H1 (cell line): ENCODE measurements around the gene PLEKHG4. TPM values are rescaled to one million over a fixed set of nuclear protein-coding genes. Genes with fewer than 3 reads are reported as not detected.

Source experiments
- CTCF ChIA-PET: fragments of 300-600 bp; sonication (Branson Sonifier 250); formaldehyde crosslinking; loops from one replicate; lab custom pipeline; 2021; ENCODE audit not compliant: partially characterized antibody; lab: Charles Lee
- POLR2A ChIA-PET: fragments of 300-600 bp; sonication (Branson Sonifier 250); formaldehyde crosslinking; loops from one replicate; lab custom pipeline; 2021; ENCODE audit warnings: inconsistent platforms; ENCODE audit not compliant: partially characterized antibody; lab: Charles Lee
- DNase-seq, 2 experiments: peaks; one replicate each; pipeline versions ENCODE4 v3.0.0 to v3.0.0-alpha.2; 2010 to 2022; ENCODE audit warnings: low spot score in 2 of 2, low read depth in 1 of 2, mixed read lengths in 1 of 2
- FAIRE-seq: peaks from 2 replicates; lab custom pipeline; 2011; peaks lifted over from hg19 to GRCh38; lab: Jason Lieb, UNC
- H2AFZ ChIP-seq: 2 replicates; pipeline ENCODE4 v1.8.1; 2012; ENCODE audit warnings: low read length, inconsistent platforms
- H2AK5ac ChIP-seq: 2 replicates; pipeline ENCODE4 v1.6.1; 2013; ENCODE audit warnings: low read depth, low read length
- H2BK120ac ChIP-seq: replicated peaks from 2 replicates; pipeline ENCODE3; 2013; ENCODE audit warnings: low read depth, low read length, inconsistent platforms
- H2BK12ac ChIP-seq: 2 replicates; pipeline ENCODE4 v1.6.1; 2013; ENCODE audit warnings: low read depth, low read length
- H2BK15ac ChIP-seq: 2 replicates; pipeline ENCODE4 v1.6.1; 2013; ENCODE audit warnings: low read length
- H2BK20ac ChIP-seq: 2 replicates; pipeline ENCODE4 v1.6.1; 2013; ENCODE audit warnings: low read length
- H2BK5ac ChIP-seq: 2 replicates; pipeline ENCODE4 v1.6.1; 2013; ENCODE audit warnings: low read depth, low read length
- H3K14ac ChIP-seq: 2 replicates; pipeline ENCODE4 v1.6.1; 2013; ENCODE audit warnings: inconsistent platforms; ENCODE audit not compliant: insufficient read length
- H3K18ac ChIP-seq: 2 replicates; pipeline ENCODE4 v1.6.1; 2013; ENCODE audit warnings: low read length; ENCODE audit errors: extremely low read depth
- H3K23ac ChIP-seq: 2 replicates; pipeline ENCODE4 v1.6.1; 2013; ENCODE audit warnings: inconsistent platforms; ENCODE audit not compliant: insufficient read length
- H3K23me2 ChIP-seq: 2 replicates; pipeline ENCODE4 v1.6.1; 2013; ENCODE audit warnings: low read depth, low read length
- H3K27ac ChIP-seq: 2 replicates; pipeline ENCODE4 v1.6.1; 2011; ENCODE audit warnings: low read depth, low read length, inconsistent platforms
- H3K27me3 ChIP-seq, 4 experiments: replicated peaks in 1 of 4; 1 replicate in 1 of 4; 2 replicates in 3 of 4; pipeline versions ENCODE4 v1.6.1 to v1.8.1; 2011 to 2013; ENCODE audit warnings: low read length in 3 of 4, mild to moderate bottlenecking in 3 of 4, inconsistent platforms in 2 of 4, mixed read lengths in 2 of 4, moderate library complexity in 1 of 4; ENCODE audit not compliant: control insufficient read depth in 3 of 4, insufficient read depth in 3 of 4; ENCODE audit errors: extremely low read depth in 1 of 4
- H3K36me3 ChIP-seq, 4 experiments: 2 replicates each; pipeline versions ENCODE4 v1.6.1 to v1.8.1; 2011 to 2013; ENCODE audit warnings: mild to moderate bottlenecking in 4 of 4, low read length in 3 of 4, moderate library complexity in 2 of 4, control low read depth in 1 of 4, inconsistent platforms in 1 of 4; ENCODE audit not compliant: insufficient read depth in 4 of 4, control insufficient read depth in 2 of 4
- H3K4ac ChIP-seq: replicated peaks from 2 replicates; pipeline ENCODE3; 2013; ENCODE audit warnings: low read length, low read depth, mixed read lengths, inconsistent platforms; ENCODE audit not compliant: insufficient read length
- H3K4me1 ChIP-seq, 4 experiments: replicated peaks in 1 of 4; 1 replicate in 1 of 4; 2 replicates in 3 of 4; pipeline versions ENCODE4 v1.6.1 to v1.8.1; 2011 to 2013; ENCODE audit warnings: low read length in 3 of 4, inconsistent platforms in 2 of 4, mixed read lengths in 1 of 4; ENCODE audit not compliant: insufficient read depth in 4 of 4, control insufficient read depth in 3 of 4
- H3K4me2 ChIP-seq, 2 experiments: 2 replicates each; pipeline versions ENCODE4 v1.6.1 to v1.8.1; 2011 to 2013; ENCODE audit warnings: low read depth in 2 of 2, low read length in 2 of 2, control low read depth in 1 of 2, inconsistent platforms in 1 of 2, mild to moderate bottlenecking in 1 of 2; ENCODE audit not compliant: insufficient read depth in 1 of 2
- H3K4me3 ChIP-seq, 4 experiments: fragments of 200-600, 300-600 bp in 1 of 4; sonication (generic), shearing (Covaris generic), sonication (Bioruptor Twin) in 1 of 4; 2 replicates each; pipeline versions ENCODE4 v1.5.1 to v1.8.1; 2011 to 2016; ENCODE audit warnings: low read length in 4 of 4, low read depth in 3 of 4, control low read depth in 2 of 4, inconsistent platforms in 2 of 4, mild to moderate bottlenecking in 2 of 4, mixed read lengths in 1 of 4, moderate library complexity in 1 of 4; ENCODE audit not compliant: insufficient read depth in 2 of 4; ENCODE audit errors: extremely low read depth in 1 of 4
- H3K56ac ChIP-seq: replicated peaks from 2 replicates; pipeline ENCODE3; 2013; ENCODE audit warnings: low read depth, mild to moderate bottlenecking, mixed read lengths, low read length, inconsistent platforms; ENCODE audit not compliant: insufficient read length
- H3K79me1 ChIP-seq: 2 replicates; pipeline ENCODE4 v1.6.1; 2013; ENCODE audit warnings: low read depth, low read length, control low read depth
- H3K79me2 ChIP-seq, 2 experiments: 2 replicates each; pipeline versions ENCODE4 v1.6.1 to v1.8.1; 2012 to 2013; ENCODE audit warnings: low read length in 2 of 2, mild to moderate bottlenecking in 2 of 2, inconsistent platforms in 1 of 2; ENCODE audit not compliant: insufficient read depth in 2 of 2, control insufficient read depth in 1 of 2
- H3K9ac ChIP-seq, 4 experiments: replicated peaks in 1 of 4; 1 replicate in 1 of 4; 2 replicates in 3 of 4; pipeline versions ENCODE4 v1.6.1 to v1.8.1; 2011 to 2013; ENCODE audit warnings: low read depth in 3 of 4, low read length in 3 of 4, control low read depth in 2 of 4, mild to moderate bottlenecking in 2 of 4, moderate library complexity in 2 of 4, inconsistent platforms in 1 of 4; ENCODE audit errors: extremely low read depth in 1 of 4
- H3K9me3 ChIP-seq, 2 experiments: 2 replicates each; pipeline versions ENCODE4 v1.6.1 to v1.8.1; 2012 to 2013; ENCODE audit warnings: mild to moderate bottlenecking in 2 of 2, moderate library complexity in 2 of 2, control low read depth in 1 of 2, inconsistent platforms in 1 of 2, low read depth in 1 of 2, low read length in 1 of 2, mixed read lengths in 1 of 2; ENCODE audit not compliant: insufficient read depth in 2 of 2
- H4K20me1 ChIP-seq, 2 experiments: replicated peaks in 1 of 2; 2 replicates each; pipeline versions ENCODE3 to v1.8.1; 2011 to 2013; ENCODE audit warnings: inconsistent platforms in 2 of 2, low read length in 2 of 2, mild to moderate bottlenecking in 1 of 2; ENCODE audit not compliant: insufficient read depth in 2 of 2, control insufficient read depth in 1 of 2
- H4K5ac ChIP-seq: 2 replicates; pipeline ENCODE4 v1.6.1; 2013; ENCODE audit warnings: low read length, low read depth, mixed read lengths, inconsistent platforms; ENCODE audit not compliant: insufficient read length
- H4K8ac ChIP-seq: 2 replicates; pipeline ENCODE4 v1.8.0; 2013; ENCODE audit warnings: mild to moderate bottlenecking, moderate library complexity, low read length, inconsistent platforms; ENCODE audit not compliant: insufficient read depth; ENCODE audit errors: extremely low read depth
- H4K91ac ChIP-seq: replicated peaks from 2 replicates; pipeline ENCODE3; 2013; ENCODE audit warnings: low read length, mixed read lengths, inconsistent platforms; ENCODE audit not compliant: insufficient read length
- ASH2L ChIP-seq: fragments of 200-600, 300-600 bp; sonication (generic); IDR thresholded peaks from one replicate; pipeline ENCODE4 v1.7.1; 2017; ENCODE audit warnings: low read length
- CBX8 ChIP-seq: fragments of 300-800, 300-1000 bp; sonication (generic); IDR thresholded peaks from 2 replicates; pipeline ENCODE4 v1.7.1; 2016; ENCODE audit warnings: low read depth, low read length, borderline replicate concordance
- CREB1 ChIP-seq: IDR thresholded peaks from 2 replicates; pipeline ENCODE4 v1.6.1; 2012; ENCODE audit warnings: inconsistent platforms
- EGR1 ChIP-seq: IDR thresholded peaks from 2 replicates; pipeline ENCODE4 v1.6.1; 2011; ENCODE audit warnings: low read depth, low read length, borderline replicate concordance
- EZH2 ChIP-seq: fragments of 200-600 bp; sonication (generic); IDR thresholded peaks from 2 replicates; pipeline ENCODE4 v1.7.1; 2012; ENCODE audit warnings: low read depth, mild to moderate bottlenecking, moderate library complexity, low read length, inconsistent platforms; ENCODE audit not compliant: severe bottlenecking
- HDAC2 ChIP-seq, 2 experiments: fragments of 300-600 bp in 1 of 2; sonication (generic) in 1 of 2; IDR thresholded peaks; 2 replicates each; pipeline ENCODE4 v1.6.1; 2011 to 2012; ENCODE audit warnings: low read depth in 2 of 2, low read length in 2 of 2, mild to moderate bottlenecking in 2 of 2, moderate library complexity in 2 of 2, borderline replicate concordance in 1 of 2, inconsistent platforms in 1 of 2
- JUN ChIP-seq: IDR thresholded peaks from 2 replicates; pipeline ENCODE4 v1.6.1; 2011; ENCODE audit warnings: low read depth, mild to moderate bottlenecking, improper control_type of control experiment, low read length
- KDM1A ChIP-seq: fragments of 200-600, 300-600 bp; sonication (generic); IDR thresholded peaks from 2 replicates; pipeline ENCODE4 v1.7.1; 2016; ENCODE audit warnings: mild to moderate bottlenecking, low read length, borderline replicate concordance
- RFX5 ChIP-seq: IDR thresholded peaks from 2 replicates; pipeline ENCODE4 v1.6.1; 2011; ENCODE audit warnings: low read depth, low read length, improper control_type of control experiment, borderline replicate concordance
- SIX5 ChIP-seq: IDR thresholded peaks from 2 replicates; pipeline ENCODE4 v1.6.1; 2011; ENCODE audit warnings: mild to moderate bottlenecking, low read depth, low read length
- TAF7 ChIP-seq: optimal IDR thresholded peaks from 2 replicates; pipeline ENCODE3; 2011; ENCODE audit warnings: low read depth, mild to moderate bottlenecking, inconsistent platforms, low read length, moderate library complexity, borderline replicate concordance
- TEAD4 ChIP-seq: IDR thresholded peaks from 2 replicates; pipeline ENCODE4 v1.6.1; 2012; ENCODE audit warnings: low read depth, low read length, inconsistent platforms, mixed read lengths
- WGBS, 2 experiments: shearing (Covaris generic) in 1 of 2; methylation state at CpG; one replicate each; pipeline versions ENCODE4 v1.1.6 to v1.1.7; 2013 to 2015; ENCODE audit warnings: low lambda C conversion rate in 2 of 2, mixed read lengths in 2 of 2, inconsistent platforms in 1 of 2, low coverage in 1 of 2, missing lambda C conversion rate in 1 of 2; ENCODE audit not compliant: insufficient replicate concordance in 2 of 2, insufficient coverage in 1 of 2, insufficient read length in 1 of 2; ENCODE audit errors: extremely low coverage in 1 of 2, missing lambda C conversion rate in 1 of 2; 5-methylcytosine and 5-hydroxymethylcytosine counted together
- polyA plus RNA-seq, 7 experiments: library from polyadenylated mRNA; depleted of rRNA in 3 of 7; stranded (reverse) in 5 of 7; unstranded in 2 of 7; fragments of >200 nt in 5 of 7; fragments of 200-250 nt in 2 of 7; gene quantifications; 1 replicate in 5 of 7; 2 replicates in 1 of 7; 4 replicates in 1 of 7; pipeline versions ENCODE4 v1.2.1 to v1.2.3, GENCODE V29; 2011 to 2013; ENCODE audit warnings: missing spikeins in 2 of 7, mixed read lengths in 2 of 7
- total RNA-seq: library from RNA; stranded (reverse); fragmentation: NEBNext Ultra II Directional; extraction: Animal tissue kit (Norgen Biotek cat#: 25700); gene quantifications from 2 replicates; pipeline ENCODE4 v1.2.1, GENCODE V29; 2021

The PLEKHG4 gene
- total and polyA plus RNA-seq, 2 of the 8 experiments (the other 6 are each of a cell fraction or from before 2014, with no cell fraction given): 7.7 to 11.1 TPM

DNA sequence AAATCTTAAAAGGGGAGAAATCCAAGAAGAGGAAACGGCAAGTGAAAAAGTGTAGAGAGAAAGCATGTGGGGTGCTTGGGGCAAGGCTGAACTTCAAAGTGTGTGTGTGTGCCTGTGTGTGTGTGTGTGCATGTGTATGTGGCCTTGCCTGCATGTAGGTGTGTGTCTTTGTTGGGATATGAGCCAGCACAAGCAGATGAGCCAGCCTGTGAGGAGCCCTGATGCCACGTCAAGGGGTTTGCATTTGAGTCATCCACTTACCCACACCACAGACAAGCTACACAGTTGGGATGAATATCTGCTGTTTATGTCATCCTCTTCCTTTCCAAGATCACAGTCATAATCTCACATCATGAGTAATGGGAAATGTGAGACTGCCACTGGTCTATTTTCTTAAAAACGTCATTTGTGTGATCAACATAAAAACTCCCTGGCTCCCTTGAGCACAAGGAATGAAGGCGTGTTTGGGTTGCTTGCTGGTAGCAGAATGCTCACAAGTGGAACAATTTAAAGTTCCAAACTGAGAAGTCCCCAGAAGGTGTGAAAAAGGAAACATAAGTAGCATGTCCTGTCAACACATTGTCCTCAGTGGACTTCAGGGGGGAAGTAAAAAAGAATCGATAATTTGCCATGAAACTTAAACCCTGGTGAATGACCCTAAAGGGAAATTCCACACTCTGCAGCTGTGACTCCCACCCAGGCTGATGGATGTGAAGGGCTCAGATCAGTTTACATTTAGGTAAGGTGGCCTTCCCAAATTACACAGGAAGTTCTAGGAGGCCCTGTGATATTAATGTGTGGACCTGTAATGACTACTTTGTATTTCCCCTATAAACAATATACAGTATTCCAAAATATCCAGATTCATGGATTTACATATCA lies 32.5 kb downstream of the PLEKHG4 start:
- Histone ChIP-seq H3K14ac (no peak overlapping the region), H3K18ac (no peak overlapping the region), H4K20me1 (no peaks in the 10 kb centered on the region), H2BK12ac (no peak overlapping the region), H3K4me2 (no peak overlapping the region), H3K23ac (no peak overlapping the region), H3K4ac (no peak overlapping the region), H3K56ac (no peak overlapping the region), H3K9ac (no peak overlapping the region), H2BK20ac (no peak overlapping the region), H2AK5ac (no peak overlapping the region), H2AFZ (no peak overlapping the region), H3K27me3 (no peaks in the 10 kb centered on the region), H4K8ac (no peak overlapping the region; the same call in 1 of the 2 replicates), H3K9me3 (no peaks in the 10 kb centered on the region), H3K4me3 (no peak overlapping the region), H3K23me2 (no peaks in the 10 kb centered on the region; the same call in 1 of the 2 replicates), H4K5ac (no peak overlapping the region), H2BK15ac (no peak overlapping the region), H3K79me2 (no peaks in the 10 kb centered on the region), H3K79me1 (no peaks in the 10 kb centered on the region), H2BK120ac (no peak overlapping the region), H2BK5ac (no peak overlapping the region), H3K4me1 (no peaks in the 10 kb centered on the region), H3K36me3 (no peaks in the 10 kb centered on the region), H3K27ac (no peak overlapping the region), H4K91ac (no peak overlapping the region)
- POLR2A ChIA-PET: no interaction called here
- CTCF ChIA-PET: interaction anchor here (0.6 to 2.0 kb wide), 9 partner anchors 10 to 352 kb away, joined by 3 to 8 read pairs (median 4); partner anchors contain the start of gene TPPP3
- DNase-seq: no peak
- FAIRE-seq: no peak
- TF ChIP-seq HDAC2 (IDR thresholded peaks at IDR 0.05; ENCODE audit: borderline replicate concordance in 1 of 2, low read depth in 2 of 2, low read length in 2 of 2): no peak
- TF ChIP-seq EZH2: no peak
- no peak for TF ChIP-seq RFX5
- no peak for TF ChIP-seq JUN
- TF ChIP-seq KDM1A: no peak
- no peak for TF ChIP-seq EGR1
- no peak for TF ChIP-seq SIX5
- TF ChIP-seq ASH2L: no peak
- TF ChIP-seq CBX8: no peak
- TF ChIP-seq TAF7: no peak
- TF ChIP-seq TEAD4: no peak
- no peak for TF ChIP-seq CREB1
- WGBS, 2 experiments: 86% methylated on average over 5 of the region's 5 CpGs; no CpG with 5 or more reads in 1 of the 2 experiments
